Nephron progenitor cell (in vitro differentiated cells): ENCODE data around the gene ST7.
A peak's percentile ranks its signal among the peaks of the same experiment; 100 is the strongest.

Experiments
- DNase-seq: peaks from one replicate; pipeline ENCODE4 v3.0.0; 2021
- H3K27ac Mint-ChIP-seq: 2 replicates; pipeline ENCODE4 v1.8.0; 2021; ENCODE audit warnings: mild to moderate bottlenecking, moderate library complexity, mixed read lengths
- H3K27me3 Mint-ChIP-seq: 2 replicates; pipeline ENCODE4 v1.8.0; 2021; ENCODE audit warnings: mild to moderate bottlenecking, low read depth, mixed read lengths; ENCODE audit not compliant: poor library complexity
- H3K36me3 Mint-ChIP-seq: 2 replicates; pipeline ENCODE4 v1.8.0; 2021; ENCODE audit warnings: low read depth, mixed read lengths
- H3K4me1 Mint-ChIP-seq: 2 replicates; pipeline ENCODE4 v1.8.0; 2021; ENCODE audit warnings: mixed read lengths
- H3K4me3 Mint-ChIP-seq: 2 replicates; pipeline ENCODE4 v1.8.0; 2021; ENCODE audit warnings: mild to moderate bottlenecking, moderate library complexity, mixed read lengths
- H3K9me3 Mint-ChIP-seq: 2 replicates; pipeline ENCODE4 v1.8.0; 2021; ENCODE audit warnings: mild to moderate bottlenecking, moderate library complexity, mixed read lengths
- CTCF ChIP-seq: fragments of 200-600 bp; sonication (generic); IDR thresholded peaks from 2 replicates; pipeline ENCODE4 v1.5.0; 2021; ENCODE audit warnings: antibody characterized with exemption

The ST7 gene

GRCh38 chr7:117138495-117138894 lies 185.2 kb downstream of the ST7 start:
- Mint-ChIP-seq H3K27me3 (no peaks in the 10 kb centered on the region), H3K4me3 (no peak overlapping the region), H3K27ac (no peak overlapping the region), H3K36me3 (peaks cover 29% of the 10 kb centered on the region), H3K9me3 (no peaks in the 10 kb centered on the region), H3K4me1 (peaks cover 6% of the 10 kb centered on the region)
- TF ChIP-seq CTCF, result no peak
- no peak for DNase-seq

DNA sequence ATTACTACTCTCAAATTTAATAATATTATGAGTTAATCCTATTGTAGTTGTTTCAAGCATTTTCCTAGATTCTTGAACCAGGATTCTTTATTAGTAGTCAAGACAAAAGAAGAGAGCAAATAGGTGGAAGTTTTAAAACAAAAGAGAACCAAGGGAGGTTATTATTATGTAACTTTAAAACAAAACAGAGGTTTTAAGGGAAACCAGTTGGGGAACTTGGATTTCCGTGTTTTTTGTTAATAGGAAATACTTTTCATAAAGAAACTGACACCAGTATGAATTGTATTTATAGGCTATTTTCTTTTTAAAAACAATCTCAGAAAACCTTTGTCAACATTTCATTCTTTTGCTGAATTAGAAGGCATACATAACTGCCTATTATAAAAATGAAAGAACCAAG lies 185.7 kb downstream of the ST7 start:
- Mint-ChIP-seq H3K9me3 (no peaks in the 10 kb centered on the region), H3K4me1 (peaks cover 6% of the 10 kb centered on the region), H3K27me3 (no peaks in the 10 kb centered on the region), H3K4me3 (no peak overlapping the region), H3K36me3 (peaks cover 24% of the 10 kb centered on the region), H3K27ac (no peak overlapping the region)
- TF ChIP-seq CTCF, result no peak
- no peak for DNase-seq

GRCh38 chr7:117139397-117139984 lies 186.2 kb downstream of the ST7 start:
- no peaks in the 10 kb centered on the region for H3K27me3 Mint-ChIP-seq
- peaks cover 19% of the 10 kb centered on the region for H3K36me3 Mint-ChIP-seq
- no peak for TF ChIP-seq CTCF
- DNase-seq, result no peak
- peaks cover 6% of the 10 kb centered on the region for H3K4me1 Mint-ChIP-seq
- no peak overlapping the region for H3K4me3 Mint-ChIP-seq
- H3K9me3 Mint-ChIP-seq, result no peaks in the 10 kb centered on the region
- H3K27ac Mint-ChIP-seq, result no peak overlapping the region

DNA sequence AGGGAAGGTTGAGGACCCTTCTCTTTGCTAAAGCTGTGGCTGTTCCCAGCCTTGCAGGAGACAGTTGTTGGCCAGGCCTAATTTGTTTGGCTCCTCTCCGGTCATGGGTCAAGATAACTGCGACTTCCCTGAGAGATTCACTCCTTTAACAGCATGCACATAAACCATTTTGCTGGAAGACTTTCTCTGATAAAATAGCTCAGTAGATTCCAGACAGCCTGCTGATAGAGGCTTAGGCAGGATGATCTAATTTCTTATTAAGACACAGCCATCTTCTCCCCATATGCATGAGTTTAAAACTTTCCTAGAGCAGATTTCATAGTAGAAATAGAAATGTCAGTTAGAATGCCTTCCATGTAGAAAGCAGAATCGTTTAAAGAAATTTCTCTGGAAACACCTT lies 187.6 kb downstream of the ST7 start:
- TF ChIP-seq CTCF, result no peak
- Mint-ChIP-seq H3K4me3 (no peak overlapping the region), H3K4me1 (peaks cover 12% of the 10 kb centered on the region), H3K27me3 (no peaks in the 10 kb centered on the region), H3K36me3 (peaks cover 14% of the 10 kb centered on the region), H3K27ac (no peak overlapping the region), H3K9me3 (no peaks in the 10 kb centered on the region)
- no peak for DNase-seq

DNA sequence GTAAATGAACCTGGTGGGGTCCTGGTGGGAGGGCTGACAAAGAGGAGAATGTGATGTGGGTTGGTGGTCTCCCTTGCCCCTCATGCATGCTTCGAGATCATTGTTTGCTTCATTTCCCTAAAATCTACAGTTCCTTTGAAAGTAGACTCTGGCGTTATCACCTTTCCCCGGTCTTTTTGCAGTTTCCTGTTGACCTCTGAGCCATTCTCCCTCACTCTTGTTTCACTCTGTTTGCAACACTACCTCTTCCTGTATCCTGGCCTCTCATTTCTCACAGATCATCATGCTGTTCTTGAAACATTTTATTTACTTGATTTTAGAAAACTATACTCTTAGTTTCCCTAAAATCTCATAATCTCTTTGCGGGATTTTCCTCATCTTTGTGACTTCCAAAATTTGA lies 189.8 kb downstream of the ST7 start:
- Mint-ChIP-seq H3K4me1 (peaks cover 19% of the 10 kb centered on the region), H3K27me3 (no peaks in the 10 kb centered on the region), H3K9me3 (no peaks in the 10 kb centered on the region), H3K36me3 (peaks cover 12% of the 10 kb centered on the region), H3K4me3 (no peak overlapping the region), H3K27ac (peak overlapping the region; percentile 24)
- DNase-seq, result no peak
- no peak for TF ChIP-seq CTCF

DNA sequence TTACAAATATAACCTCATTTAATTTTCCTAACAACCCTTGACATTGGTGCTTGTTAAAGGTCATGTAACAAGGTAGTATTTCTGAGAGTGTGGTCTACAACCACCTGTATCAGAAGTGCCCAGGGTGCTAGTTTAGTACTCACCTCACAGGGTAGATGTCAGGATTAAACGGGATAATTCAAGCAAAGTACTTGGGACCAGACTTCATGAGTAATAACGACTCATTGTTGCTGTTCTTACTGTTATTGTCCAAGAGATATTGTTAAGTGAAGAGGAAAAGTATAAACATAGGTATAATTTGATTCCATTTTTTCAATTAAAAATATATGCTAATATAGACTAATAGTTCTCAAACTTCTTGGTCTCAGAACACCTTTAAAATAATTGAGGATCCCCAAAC lies 190.3 kb downstream of the ST7 start:
- no peaks in the 10 kb centered on the region for H3K9me3 Mint-ChIP-seq
- peaks cover 19% of the 10 kb centered on the region for H3K4me1 Mint-ChIP-seq
- H3K36me3 Mint-ChIP-seq, result peaks cover 8% of the 10 kb centered on the region
- H3K27ac Mint-ChIP-seq, result no peak overlapping the region
- no peak for DNase-seq
- H3K4me3 Mint-ChIP-seq, result no peak overlapping the region
- TF ChIP-seq CTCF, result no peak
- H3K27me3 Mint-ChIP-seq, result no peaks in the 10 kb centered on the region
